VCaP (cell line): ENCODE results near the gene LY6G6C.

ENCODE experiments used
- H3K27ac ChIP-seq: fragments of 450-650 bp; 2 replicates; pipeline ENCODE4 v1.5.1; 2017
- TF ChIP-seq, protein P1 (sequence below): fragments of 450-650 bp; conservative IDR thresholded peaks from 2 replicates; pipeline ENCODE4 v1.5.1; 2017; ENCODE audit warnings: mild to moderate bottlenecking, moderate library complexity

Gene LY6G6C

DNA sequence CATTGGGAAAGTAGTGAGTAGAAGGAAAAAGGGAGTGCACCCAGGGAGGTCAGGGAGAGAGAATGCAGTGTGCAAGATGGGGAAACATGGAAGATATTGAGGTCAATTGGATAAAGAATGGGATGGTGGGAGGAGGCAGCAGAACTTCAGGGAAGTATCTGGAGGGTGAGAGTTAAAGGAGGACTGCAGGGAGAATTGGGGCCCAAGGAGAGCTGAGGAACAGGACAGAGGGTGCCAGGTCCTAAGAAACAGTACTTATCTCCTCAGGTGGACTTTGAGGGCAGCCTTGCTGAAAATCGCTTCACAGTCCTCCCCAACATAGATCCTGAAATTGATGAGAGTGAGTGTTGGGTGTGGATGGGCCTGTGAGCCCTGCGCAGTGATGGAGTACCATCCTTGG lies 36.7 kb upstream of the LY6G6C start:
- H3K27ac ChIP-seq, result no peak overlapping the region
- TF ChIP-seq, protein P1, sequence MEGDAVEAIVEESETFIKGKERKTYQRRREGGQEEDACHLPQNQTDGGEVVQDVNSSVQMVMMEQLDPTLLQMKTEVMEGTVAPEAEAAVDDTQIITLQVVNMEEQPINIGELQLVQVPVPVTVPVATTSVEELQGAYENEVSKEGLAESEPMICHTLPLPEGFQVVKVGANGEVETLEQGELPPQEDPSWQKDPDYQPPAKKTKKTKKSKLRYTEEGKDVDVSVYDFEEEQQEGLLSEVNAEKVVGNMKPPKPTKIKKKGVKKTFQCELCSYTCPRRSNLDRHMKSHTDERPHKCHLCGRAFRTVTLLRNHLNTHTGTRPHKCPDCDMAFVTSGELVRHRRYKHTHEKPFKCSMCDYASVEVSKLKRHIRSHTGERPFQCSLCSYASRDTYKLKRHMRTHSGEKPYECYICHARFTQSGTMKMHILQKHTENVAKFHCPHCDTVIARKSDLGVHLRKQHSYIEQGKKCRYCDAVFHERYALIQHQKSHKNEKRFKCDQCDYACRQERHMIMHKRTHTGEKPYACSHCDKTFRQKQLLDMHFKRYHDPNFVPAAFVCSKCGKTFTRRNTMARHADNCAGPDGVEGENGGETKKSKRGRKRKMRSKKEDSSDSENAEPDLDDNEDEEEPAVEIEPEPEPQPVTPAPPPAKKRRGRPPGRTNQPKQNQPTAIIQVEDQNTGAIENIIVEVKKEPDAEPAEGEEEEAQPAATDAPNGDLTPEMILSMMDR, result no peak

DNA sequence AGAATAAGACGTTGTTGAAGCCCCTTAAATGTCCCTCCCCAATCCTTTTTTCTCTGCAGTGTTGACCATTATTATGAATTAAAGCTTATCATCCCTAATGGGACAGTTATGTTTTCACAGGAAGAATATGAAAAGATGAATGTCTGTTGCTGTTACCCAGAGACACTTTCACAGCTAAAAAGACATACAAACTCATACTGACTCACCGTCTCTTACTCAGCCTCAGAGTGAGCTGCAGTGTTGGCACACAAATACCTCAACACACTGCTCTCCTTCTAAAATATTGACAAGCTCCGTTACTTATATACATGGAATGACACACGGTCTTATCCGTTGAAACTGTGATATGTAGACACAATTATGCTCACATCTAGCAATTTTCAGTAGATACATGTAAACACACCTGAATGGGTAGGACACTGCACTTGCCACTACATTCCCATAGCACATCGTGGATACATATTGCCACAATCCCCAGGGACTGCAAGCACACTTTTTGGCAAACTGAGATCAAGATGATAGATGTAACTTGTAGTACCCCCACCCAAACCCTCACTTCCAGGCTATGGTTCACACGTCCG lies 31.3 kb upstream of the LY6G6C start:
- TF ChIP-seq, protein P1, result no peak
- no peak overlapping the region for H3K27ac ChIP-seq

DNA sequence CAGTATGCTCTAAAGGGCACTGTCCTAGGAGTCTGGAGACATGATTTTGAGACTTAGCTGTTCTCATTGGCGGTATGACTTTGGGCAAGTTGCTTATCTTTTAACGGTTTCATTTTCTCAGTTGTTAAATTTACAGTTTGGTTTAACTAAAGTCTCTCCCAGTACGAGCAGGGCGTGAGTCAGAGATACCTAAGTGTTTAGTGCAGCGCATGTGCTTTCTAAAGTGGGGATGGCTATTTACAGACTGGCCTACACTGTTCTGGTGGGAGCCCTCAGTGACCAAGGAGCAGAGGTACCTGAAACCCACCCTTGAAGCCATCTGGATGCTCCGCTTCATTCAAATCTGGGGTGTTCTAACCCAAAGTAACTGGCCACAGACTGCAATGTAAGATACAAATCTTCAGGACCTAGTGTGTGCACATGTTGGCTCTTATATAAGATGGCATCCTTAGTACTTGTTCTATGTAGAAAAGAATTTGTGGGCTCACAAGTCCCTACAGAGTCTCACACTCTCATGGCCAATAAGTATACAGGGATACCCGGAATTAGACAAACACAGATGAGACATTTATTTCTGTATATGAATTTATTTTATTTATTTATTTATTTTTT lies 29.0 kb upstream of the LY6G6C start:
- TF ChIP-seq, protein P1, result no peak
- no peak overlapping the region for H3K27ac ChIP-seq

DNA sequence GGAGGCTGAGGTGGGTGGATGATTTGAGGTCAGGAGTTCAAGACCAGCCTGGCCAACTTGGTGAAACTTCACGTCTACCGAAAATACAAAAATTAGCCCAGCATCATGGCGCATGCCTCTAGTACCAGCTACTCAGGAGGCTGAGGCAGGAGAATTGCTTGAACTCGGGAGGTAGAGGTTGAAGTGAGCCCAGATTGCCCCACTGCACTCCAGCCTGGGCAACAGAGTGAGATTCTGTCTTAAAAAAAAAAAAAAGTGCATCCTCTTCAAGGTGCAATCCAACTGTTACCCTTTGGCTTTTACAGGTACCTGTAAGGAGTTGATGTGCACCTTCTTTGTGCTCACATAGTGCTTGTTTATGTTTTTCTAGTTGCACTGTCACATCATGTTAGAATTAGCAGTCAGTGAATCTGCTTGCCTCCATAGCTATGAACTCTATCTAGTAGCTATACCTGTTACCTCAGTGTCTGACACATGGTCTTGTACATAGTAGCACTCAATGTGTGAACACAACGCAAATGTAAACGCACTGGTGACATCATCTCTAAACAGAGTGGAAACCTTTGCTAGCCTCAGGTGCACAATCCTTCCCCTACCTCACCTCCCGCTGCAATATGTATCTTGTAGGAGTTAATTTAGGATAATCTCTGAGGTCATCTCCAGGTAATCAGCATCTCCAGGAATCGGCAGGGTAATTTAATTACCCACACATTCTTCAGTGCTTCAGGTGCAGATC lies 27.9 kb upstream of the LY6G6C start:
- no peak overlapping the region for H3K27ac ChIP-seq
- TF ChIP-seq, protein P1, result no peak

DNA sequence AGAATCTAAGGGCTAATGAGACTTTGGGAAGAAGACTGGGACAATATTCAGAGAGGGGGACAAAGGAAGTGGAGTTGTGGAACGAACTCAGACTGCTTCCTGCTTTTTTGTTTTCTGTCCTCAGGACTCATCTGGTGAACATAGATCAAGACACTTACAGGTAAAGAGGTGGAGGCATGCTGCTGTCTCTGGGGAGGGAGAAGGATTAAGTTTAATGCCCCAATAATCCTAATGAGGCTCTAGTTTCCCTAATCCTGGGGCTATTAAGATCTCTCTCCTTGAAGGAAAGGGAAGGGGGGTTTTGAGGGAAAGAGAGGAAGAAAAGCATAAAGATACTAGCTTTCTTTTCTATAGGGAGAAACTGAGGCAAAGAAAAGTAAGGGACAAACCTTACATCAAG lies 22.9 kb upstream of the LY6G6C start:
- H3K27ac ChIP-seq, result no peak overlapping the region
- TF ChIP-seq, protein P1, result no peak

DNA sequence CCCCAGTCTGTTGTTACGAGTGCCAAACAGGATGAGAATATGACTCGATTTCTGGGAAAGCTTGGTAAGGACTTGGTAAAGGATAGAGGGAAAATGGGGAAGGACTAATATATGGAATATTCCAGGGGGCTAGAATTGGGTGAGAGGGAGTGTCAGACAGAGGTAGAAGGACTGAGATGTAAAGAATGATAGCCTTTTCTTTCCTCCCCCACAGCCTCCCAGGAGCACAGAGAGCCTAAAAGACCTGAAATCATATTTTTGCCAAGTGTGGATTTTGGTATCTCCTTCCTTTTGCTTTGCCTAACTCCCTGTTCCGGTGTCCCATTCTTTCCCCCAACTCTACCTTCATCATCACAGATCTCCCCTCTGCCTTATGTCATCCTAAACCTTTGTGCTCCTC lies 21.3 kb upstream of the LY6G6C start:
- no peak overlapping the region for H3K27ac ChIP-seq
- TF ChIP-seq, protein P1, result no peak

DNA sequence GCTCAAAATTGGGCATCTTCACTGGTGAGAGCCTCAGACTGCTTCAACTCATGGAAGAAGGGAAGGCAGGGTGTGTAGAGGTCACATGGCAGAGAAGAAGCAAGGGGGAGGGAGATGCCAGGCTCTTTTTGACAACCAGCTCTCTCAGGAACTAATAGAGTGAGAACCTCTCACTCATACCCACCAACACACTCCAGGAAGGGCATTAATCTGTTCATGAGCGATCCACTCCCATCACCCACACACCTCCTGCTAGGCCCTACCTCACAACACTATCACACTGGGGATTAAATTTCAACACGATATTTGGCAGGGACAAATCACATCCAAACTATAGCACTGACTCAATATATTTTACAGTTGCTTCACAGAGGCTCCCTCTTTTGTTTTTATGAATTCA lies 20.3 kb upstream of the LY6G6C start:
- TF ChIP-seq, protein P1, result no peak
- no peak overlapping the region for H3K27ac ChIP-seq
